Gastroesophageal sphincter (tissue), 4 donors: ENCODE results near the gene NOL4L. TPM values are rescaled to one million over a fixed set of nuclear protein-coding genes. Genes with fewer than 3 reads are reported as not detected.

Source experiments
- ATAC-seq: fragments of 150-250 bp; one replicate; pipeline ENCODE4 v1.9.1; 2016; ENCODE audit warnings: mild to moderate bottlenecking, moderate library complexity
- H3K27ac ChIP-seq, 4 donors: fragments of 200-600 bp; sonication (generic) in 3 of 4; 1 replicate in 3 of 4; 2 replicates in 1 of 4; pipeline ENCODE4 v1.5.1; 2016 to 2019
- H3K27me3 ChIP-seq: fragments of 200-600 bp; sonication (generic); one replicate; pipeline ENCODE4 v1.5.1; 2019
- H3K36me3 ChIP-seq, 2 donors: fragments of 200-600 bp; sonication (generic); one replicate each; pipeline ENCODE4 v1.5.1; 2019; ENCODE audit warnings: control low read depth in 1 of 2
- H3K4me1 ChIP-seq, 3 donors: fragments of 200-600 bp; sonication (generic); 1 replicate in 2 of 3; 2 replicates in 1 of 3; pipeline ENCODE4 v1.5.1; 2016 to 2019; ENCODE audit warnings: control low read depth in 2 of 3
- H3K4me3 ChIP-seq, 2 donors: fragments of 200-600 bp; sonication (generic); one replicate each; pipeline ENCODE4 v1.5.1; 2019; ENCODE audit warnings: mild to moderate bottlenecking in 1 of 2, moderate library complexity in 1 of 2
- H3K9me3 ChIP-seq, 3 donors: fragments of 200-600 bp; sonication (generic); one replicate each; pipeline ENCODE4 v1.5.1; 2017 to 2019; ENCODE audit warnings: control low read depth in 2 of 3
- CTCF ChIP-seq, 4 experiments: fragments of 200-600 bp in 2 of 4; fragments of 450-650 bp in 2 of 4; sonication (generic) in 1 of 4; IDR thresholded peaks; one replicate each; pipeline ENCODE4 v1.5.1; 2017 to 2019; ENCODE audit warnings: antibody characterized with exemption in 4 of 4, mild to moderate bottlenecking in 2 of 4, moderate library complexity in 2 of 4
- EP300 ChIP-seq: sonication (generic); formaldehyde crosslinking; IDR thresholded peaks from one replicate; pipeline ENCODE4 v1.6.1; 2017; ENCODE audit warnings: antibody characterized with exemption, mild to moderate bottlenecking
- POLR2A ChIP-seq, 2 donors: fragments of 450-650 bp; IDR thresholded peaks; one replicate each; pipeline ENCODE4 v1.6.1; 2017; ENCODE audit warnings: antibody characterized with exemption in 2 of 2, mild to moderate bottlenecking in 2 of 2, moderate library complexity in 1 of 2
- POLR2AphosphoS5 ChIP-seq: sonication (generic); formaldehyde crosslinking; IDR thresholded peaks from one replicate; pipeline ENCODE4 v1.6.1; 2017; ENCODE audit warnings: antibody characterized with exemption
- WGBS, 2 donors: methylation state at CpG; one replicate each; pipeline ENCODE4 v1.1.5; 2018; ENCODE audit warnings: low coverage in 1 of 2; 5-methylcytosine and 5-hydroxymethylcytosine counted together
- total RNA-seq, 4 donors: library from RNA; depleted of rRNA; stranded (reverse); fragments of >200 nt; gene quantifications; one replicate each; pipeline ENCODE4 v1.1.0, GENCODE V29; 2016

The NOL4L gene
- total RNA-seq, 4 donors from 2014 or later = 9.0 to 14.7 (median 10.8) TPM

- H3K4me3 ChIP-seq = peak overlapping the region; percentile 39 to 56
- H3K9me3 ChIP-seq = no peaks in the 10 kb centered on the region
- TF ChIP-seq CTCF (IDR thresholded peaks at IDR 0.05) = peak in 3 of 4 experiments; percentile 72 to 92 (median 76)
- TF ChIP-seq EP300 = no peak
- peaks cover 0 to 46% of the 10 kb centered on the region in 2 donors for H3K36me3 ChIP-seq
- peak overlapping the region in 2 of 4 donors; percentile 22 to 51 for H3K27ac ChIP-seq
- peak; percentile 63 for ATAC-seq
- WGBS, 2 donors = no CpG with 5 or more reads among the region's 36 CpGs
- H3K27me3 ChIP-seq = no peaks in the 10 kb centered on the region
- H3K4me1 ChIP-seq = peaks cover 0 to 35% (median 18%) of the 10 kb centered on the region in 3 donors
Observed at GRCh38 chr20:32456869-32457478, 128.2 kb downstream of the NOL4L start.

GRCh38 chr20:32455901-32456701, 129.0 kb downstream of the NOL4L start:
- peak overlapping the region in 1 of 4 donors; percentile 22 for H3K27ac ChIP-seq
- H3K4me1 ChIP-seq = peaks cover 0 to 37% (median 18%) of the 10 kb centered on the region in 3 donors
- H3K4me3 ChIP-seq = no peak overlapping the region
- peaks cover 0 to 55% of the 10 kb centered on the region in 2 donors for H3K36me3 ChIP-seq
- ATAC-seq = no peak
- no peaks in the 10 kb centered on the region for H3K9me3 ChIP-seq
- no peaks in the 10 kb centered on the region for H3K27me3 ChIP-seq
- WGBS, 2 donors = 73% methylated on average over 4 of the region's 35 CpGs; no CpG with 5 or more reads in 1 of the 2 donors
- no peak for TF ChIP-seq CTCF (IDR thresholded peaks at IDR 0.05)
- no peak for TF ChIP-seq POLR2A (IDR thresholded peaks at IDR 0.05)
- TF ChIP-seq POLR2AphosphoS5 = no peak
- TF ChIP-seq EP300 = no peak

DNA sequence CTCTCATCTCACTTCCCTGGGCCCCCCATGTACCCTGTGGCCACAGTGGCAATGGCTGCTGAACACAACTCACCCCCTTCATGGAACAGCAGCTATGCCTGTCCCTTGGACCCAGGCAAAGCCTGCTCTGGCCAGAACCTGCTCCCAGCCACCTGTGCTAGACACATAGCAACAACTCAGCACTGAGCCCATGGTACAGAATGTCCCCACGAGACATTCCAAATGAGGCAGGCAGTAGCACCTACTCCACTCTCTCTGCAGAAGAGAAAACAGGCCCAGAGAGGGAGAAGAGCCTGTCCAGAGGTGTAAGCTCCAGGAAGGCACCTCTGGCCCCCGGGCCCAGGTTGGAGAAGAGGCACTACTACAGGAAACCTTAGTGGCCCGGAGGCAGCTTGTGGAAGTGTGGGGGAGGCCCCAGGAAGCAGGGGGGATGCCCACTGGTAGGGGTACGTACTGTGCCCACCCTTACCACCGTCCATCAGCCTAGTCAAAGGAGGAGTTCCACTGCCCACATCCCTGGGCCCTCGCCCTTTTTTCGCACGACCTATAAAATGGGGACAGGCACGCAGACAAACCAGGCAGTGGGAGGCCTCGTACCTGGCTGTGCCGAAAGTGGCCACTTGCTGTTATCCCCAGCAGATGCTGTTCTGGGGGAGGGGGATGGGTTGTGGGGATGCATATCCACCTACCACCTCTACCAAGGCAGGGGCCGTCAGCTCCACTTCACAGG, 129.8 kb downstream of the NOL4L start:
- no peaks in the 10 kb centered on the region for H3K9me3 ChIP-seq
- H3K27me3 ChIP-seq = no peaks in the 10 kb centered on the region
- no peak for ATAC-seq
- no CpG with 5 or more reads among the region's 12 CpGs for WGBS, 2 donors
- H3K4me1 ChIP-seq = peaks cover 0 to 45% (median 18%) of the 10 kb centered on the region in 3 donors
- H3K4me3 ChIP-seq = no peak overlapping the region
- peaks cover 0 to 58% of the 10 kb centered on the region in 2 donors for H3K36me3 ChIP-seq
- no peak overlapping the region for H3K27ac ChIP-seq
- TF ChIP-seq POLR2A (IDR thresholded peaks at IDR 0.05) (no peak), EP300 (no peak), POLR2AphosphoS5 (no peak), CTCF (IDR thresholded peaks at IDR 0.05) (no peak)

DNA sequence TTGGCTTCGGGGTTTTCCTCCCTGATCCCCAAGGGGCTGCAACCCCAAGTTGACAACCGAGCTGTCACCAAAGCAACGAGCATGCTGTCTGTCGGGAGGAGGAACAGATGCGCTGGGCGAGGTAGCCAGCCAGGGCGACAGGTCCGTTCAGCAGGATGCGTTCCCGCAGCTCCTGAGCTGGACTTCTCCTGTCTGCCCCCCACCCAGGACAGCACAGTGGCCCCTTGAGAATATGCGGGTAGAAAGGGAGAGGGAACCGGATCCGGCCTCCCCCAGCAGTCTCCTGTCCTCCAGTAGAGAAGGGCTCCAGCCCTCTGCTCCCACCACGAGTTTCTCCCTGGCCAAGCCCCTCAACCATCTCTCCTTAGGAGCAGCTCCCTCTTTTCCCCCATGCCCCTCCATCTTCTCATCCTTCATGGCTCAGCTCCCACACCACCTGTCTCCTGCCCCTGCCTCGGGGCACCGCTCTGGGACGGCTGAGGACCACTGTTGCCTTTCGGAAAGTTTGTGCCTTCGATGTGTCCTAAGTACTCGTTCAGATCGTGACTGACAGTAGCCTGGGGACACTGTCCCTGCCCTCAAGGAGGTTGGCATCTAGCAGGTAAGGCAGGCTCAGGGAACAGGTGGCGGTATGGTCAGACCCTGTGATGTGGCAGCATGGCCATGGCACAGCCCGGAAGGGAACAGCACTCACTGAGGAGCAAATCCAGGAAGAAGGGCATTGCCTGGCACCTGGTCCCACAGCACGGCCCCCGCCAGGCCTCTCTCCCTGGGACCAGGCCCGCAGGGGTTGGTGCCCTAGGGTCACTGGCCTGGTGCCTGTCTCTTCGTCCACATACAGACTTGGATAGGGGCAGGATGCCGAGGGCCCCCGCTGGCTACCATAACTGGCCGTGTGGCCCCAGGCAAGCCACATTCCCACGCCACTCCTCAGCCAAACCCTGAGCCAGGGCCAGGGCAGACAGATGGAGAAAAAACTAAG, 130.7 kb downstream of the NOL4L start:
- H3K9me3 ChIP-seq = no peaks in the 10 kb centered on the region
- peaks cover 0 to 54% (median 18%) of the 10 kb centered on the region in 3 donors for H3K4me1 ChIP-seq
- peaks cover 0 to 64% of the 10 kb centered on the region in 2 donors for H3K36me3 ChIP-seq
- 87 to 96% methylated on average over 9 to 11 of the region's 31 CpGs for WGBS, 2 donors
- no peak for ATAC-seq
- H3K27me3 ChIP-seq = no peaks in the 10 kb centered on the region
- no peak overlapping the region for H3K27ac ChIP-seq
- no peak overlapping the region for H3K4me3 ChIP-seq
- no peak for TF ChIP-seq CTCF (IDR thresholded peaks at IDR 0.05)
- no peak for TF ChIP-seq POLR2A (IDR thresholded peaks at IDR 0.05)
- no peak for TF ChIP-seq EP300
- no peak for TF ChIP-seq POLR2AphosphoS5
